HG03108 (cell line): ENCODE measurements around the gene DENND1A.
"Not testable (repeated sequence)": the region's sequence is repeated elsewhere in the genome, so short reads cannot be mapped to it uniquely, and the experiment has no call there.

Experiments used
- ATAC-seq: cut with Tn5 transposase; IDR thresholded peaks from one replicate; pipeline ENCODE4 v1.9.1; 2021; ENCODE audit warnings: moderate library complexity; ENCODE audit not compliant: unreplicated experiment

The DENND1A gene, protein sequence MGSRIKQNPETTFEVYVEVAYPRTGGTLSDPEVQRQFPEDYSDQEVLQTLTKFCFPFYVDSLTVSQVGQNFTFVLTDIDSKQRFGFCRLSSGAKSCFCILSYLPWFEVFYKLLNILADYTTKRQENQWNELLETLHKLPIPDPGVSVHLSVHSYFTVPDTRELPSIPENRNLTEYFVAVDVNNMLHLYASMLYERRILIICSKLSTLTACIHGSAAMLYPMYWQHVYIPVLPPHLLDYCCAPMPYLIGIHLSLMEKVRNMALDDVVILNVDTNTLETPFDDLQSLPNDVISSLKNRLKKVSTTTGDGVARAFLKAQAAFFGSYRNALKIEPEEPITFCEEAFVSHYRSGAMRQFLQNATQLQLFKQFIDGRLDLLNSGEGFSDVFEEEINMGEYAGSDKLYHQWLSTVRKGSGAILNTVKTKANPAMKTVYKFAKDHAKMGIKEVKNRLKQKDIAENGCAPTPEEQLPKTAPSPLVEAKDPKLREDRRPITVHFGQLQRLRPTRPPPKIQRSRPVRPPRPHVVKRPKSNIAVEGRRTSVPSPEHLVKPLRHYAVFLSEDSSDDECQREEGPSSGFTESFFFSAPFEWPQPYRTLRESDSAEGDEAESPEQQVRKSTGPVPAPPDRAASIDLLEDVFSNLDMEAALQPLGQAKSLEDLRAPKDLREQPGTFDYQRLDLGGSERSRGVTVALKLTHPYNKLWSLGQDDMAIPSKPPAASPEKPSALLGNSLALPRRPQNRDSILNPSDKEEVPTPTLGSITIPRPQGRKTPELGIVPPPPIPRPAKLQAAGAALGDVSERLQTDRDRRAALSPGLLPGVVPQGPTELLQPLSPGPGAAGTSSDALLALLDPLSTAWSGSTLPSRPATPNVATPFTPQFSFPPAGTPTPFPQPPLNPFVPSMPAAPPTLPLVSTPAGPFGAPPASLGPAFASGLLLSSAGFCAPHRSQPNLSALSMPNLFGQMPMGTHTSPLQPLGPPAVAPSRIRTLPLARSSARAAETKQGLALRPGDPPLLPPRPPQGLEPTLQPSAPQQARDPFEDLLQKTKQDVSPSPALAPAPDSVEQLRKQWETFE

DNA sequence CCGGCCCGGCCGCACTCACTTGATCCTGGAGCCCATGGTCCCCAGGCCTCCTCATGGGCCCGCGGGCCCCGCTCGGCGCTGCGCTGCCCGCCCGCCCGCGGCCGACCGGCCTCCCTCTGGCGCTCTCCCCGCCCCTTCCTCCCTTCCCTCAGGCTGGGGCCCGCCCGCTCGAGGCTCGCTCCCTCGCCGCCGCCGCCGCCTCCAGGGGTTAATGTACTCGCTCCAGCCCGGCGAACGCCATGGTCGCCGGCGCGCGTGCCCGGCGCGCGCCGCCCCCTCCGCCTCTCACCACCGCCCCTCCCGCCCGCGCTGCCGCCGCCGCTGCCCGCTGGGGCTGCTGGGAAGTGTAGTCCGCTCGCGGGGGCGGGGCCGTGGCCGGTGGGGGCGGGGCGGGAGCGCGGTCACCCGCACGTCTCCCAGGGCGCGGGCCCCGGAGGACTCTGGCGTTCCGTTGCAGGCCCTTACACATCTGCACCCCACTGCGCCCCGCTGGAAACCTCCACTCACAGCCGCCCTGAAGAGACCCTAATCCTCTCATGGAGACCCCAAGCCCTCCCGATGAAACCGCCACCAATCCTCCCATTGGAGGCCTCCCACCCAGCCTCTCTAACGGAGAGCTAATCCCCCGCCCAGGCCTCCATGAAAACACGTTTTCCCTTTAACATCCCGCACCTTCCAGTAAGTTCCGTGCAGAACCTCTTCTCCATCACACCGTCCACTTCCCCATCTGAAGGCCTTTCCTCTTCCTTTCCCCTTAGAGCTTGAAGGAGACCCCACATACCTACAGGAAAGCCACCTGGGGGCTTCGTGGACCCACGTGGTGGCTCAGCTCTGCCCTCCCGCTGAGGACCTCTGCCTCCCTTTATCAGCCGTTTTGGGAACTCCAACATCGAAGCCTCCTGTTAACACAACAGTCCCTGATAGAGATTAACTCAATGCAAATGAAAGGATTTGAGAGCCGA is at the start of gene DENND1A:
Gene DENND1A, minus strand, starts transcription at position 257 of the 962 bp plus-strand sequence. Its CDS starts 221 bp downstream, at position 36.
- ATAC-seq = peak; percentile 72

DNA sequence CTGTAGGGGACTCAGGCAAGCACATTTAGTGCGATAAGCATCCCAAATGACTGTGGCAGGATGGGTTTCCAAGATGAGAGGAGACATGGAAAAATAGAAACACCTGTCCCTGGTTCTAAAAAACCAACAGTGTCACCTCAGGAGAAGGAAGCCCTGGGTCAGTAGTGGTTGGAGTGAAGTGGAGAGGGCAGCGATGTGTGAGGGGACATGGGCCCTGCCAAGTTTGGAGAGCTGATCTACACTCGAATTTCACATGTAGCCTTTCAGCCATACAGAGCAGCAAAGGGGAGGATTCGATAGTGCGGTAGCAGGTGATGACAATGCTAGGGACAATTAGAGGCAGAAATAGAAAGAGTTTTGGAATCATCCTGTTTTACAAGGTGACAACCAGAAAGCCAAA is 49.1 kb upstream of the DENND1A start:
- no peak for ATAC-seq

DNA sequence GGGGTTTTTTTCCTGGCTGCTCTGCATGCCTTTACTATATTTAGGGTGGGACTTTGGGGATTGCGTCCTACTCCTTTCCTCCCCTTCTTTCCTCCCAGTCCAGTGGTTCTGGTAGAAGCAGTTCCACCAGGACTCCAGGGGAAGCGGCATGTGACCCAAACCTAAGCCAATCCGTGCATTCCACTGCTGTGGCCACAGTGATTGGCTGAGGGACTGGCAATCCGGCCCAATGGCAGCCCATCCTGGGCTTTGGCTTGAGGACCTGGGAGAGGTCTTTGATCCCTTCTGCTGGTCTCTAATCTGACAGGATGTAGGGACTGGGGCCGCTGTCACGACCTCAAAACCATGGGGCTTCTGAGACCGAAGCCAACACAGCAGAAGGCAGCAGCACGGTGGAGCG is 46.7 kb upstream of the DENND1A start:
- not testable (repeated sequence) for ATAC-seq

DNA sequence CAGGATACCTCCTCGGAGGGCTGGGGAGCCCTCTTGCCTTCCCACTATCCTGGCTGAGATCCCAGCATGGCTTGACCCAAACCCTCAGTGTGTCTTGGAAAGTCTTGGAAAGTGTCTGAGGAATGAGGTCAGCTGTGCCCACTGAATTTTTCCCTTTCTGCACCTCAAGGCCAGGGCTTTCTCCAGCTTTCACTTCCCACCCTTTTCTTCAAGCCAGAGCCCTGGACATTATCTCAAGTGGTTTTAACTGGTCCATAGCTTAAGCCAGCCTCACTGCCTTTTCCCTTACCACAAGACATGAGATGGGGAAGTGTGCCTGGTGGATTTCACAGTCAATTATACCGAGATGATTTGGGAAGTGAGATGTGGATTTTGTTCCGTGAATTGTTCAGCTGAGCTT is 45.9 kb upstream of the DENND1A start:
- no peak for ATAC-seq

DNA sequence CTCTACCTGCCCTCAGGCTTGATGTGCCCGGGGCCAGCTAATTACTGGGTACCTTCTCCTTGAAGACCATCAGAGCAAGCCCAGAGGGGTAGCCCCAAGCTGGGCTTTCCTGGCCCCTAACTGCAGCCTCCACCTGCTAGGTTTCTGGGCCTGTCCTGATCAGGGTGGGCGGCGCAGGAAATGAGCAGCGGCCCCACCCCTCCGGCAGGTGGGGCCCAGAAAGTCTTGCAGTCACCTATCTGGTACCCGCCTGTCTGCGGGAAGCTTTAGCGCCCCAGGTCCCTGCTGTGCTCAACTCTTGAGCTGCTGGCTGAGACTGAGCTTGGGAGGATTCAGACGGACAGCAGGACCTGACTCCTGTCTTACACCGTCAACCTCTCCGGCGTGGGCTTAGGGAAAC is 44.5 kb upstream of the DENND1A start:
- no peak for ATAC-seq

DNA sequence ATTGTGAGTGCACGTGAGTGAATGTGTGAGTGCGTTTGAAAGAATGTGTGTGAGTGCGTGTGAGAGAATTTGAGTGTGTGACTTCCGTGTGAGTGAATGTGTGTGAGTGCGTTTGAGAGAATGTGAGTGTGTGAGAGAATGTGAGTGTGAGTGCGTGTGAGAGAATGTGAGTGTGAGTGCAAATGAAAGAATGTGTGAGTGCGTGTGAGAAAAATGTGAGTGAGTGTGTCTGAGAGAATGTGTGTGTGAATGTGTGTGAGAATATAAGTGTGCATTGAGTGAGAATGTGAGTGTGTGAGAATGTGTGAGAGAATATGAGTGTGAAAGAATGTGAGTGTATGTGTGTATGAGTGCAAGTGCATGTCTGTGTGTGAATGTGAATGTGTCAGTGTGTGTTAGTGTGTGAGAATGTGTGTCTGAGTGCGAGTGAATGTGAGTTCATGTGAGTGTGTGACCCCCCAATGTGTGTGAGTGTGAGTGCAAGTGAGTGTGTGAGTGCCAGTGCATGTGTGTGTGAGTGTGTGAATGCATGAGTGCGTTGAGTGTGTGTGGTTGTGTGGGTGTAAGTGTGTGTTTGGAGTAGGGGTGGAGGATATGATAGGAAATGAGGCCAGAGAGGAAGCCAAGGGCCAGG is 43.8 kb upstream of the DENND1A start:
- no peak for ATAC-seq

DNA sequence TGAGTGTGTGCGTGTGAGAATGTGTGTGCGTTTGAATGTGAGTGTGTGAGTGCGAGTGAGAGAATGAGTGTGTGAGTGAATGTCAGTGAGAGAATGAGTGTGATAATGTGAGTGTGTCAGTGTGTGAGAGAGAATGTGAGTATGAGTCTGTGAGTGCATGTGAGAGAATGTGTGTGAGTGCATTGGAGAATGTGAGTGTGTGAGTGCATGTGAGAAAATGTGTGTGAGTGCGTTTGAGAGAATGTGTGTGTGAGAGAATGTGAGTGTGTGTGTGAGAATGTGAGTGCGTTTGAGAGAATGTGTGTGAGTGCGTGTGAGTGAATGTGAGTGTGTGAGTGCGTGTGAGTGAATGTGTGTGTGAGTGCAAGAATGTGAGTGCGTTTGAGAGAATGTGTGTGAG is 42.7 kb upstream of the DENND1A start:
- ATAC-seq = no peak

DNA sequence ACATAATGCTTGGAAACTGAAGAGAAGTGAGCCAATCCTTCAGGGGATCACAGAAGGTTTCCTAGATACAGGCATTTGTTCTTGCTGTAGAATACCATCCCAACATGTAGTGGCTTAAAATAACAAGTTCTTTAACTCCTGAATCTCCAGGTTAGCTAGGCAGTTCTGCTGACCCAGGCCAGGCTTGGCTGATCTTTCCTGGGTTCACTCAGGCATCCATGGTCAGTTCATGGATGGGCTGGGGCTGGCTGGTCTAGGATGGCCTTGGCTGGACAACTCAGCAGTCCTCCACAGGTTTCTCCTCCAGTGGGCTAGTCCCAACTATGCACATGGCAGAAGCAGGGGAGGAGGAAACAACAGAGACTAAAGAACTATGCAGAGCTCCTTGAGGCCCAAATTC is 37.4 kb upstream of the DENND1A start:
- no peak for ATAC-seq

DNA sequence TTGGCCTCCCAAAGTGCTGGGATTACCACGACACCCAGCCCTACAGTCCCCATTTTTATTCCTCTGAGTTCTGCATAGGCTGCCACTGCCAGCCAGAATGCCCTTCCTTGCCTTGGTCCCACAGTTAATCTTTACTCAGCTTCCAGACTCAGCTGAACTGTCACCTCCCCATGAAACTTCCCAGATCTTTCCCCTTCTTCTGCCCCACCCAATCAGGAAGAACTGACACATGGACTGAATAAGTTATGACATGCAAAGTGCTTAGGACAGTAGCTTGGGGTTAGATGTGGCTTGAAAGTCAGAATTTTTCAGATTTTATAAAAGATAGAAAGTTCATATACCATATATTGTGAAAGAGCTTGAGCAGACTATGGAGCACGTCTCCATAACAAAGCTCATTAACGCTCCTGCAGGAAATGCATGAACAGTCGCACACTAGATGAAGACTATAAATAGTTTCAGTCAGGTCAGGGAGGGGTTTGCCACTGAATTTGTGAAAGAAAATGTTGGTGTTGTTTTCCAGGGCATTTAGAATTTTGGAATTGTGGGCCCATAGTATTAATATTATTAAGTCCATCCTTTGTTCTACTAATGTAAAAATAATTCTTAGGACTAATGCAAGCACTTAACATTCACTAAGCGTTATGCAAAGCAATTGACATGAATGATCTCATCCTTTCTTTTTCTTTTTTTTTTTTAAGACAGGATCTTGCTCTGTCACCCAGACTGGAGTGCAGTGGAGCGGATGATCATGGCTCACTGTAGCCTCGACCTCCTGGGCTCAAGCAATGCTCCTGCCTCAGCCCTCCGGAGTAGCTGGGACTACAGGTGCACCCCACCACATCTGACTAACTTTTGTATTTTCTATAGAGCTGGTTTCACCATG is 36.1 kb upstream of the DENND1A start:
- ATAC-seq = no peak

DNA sequence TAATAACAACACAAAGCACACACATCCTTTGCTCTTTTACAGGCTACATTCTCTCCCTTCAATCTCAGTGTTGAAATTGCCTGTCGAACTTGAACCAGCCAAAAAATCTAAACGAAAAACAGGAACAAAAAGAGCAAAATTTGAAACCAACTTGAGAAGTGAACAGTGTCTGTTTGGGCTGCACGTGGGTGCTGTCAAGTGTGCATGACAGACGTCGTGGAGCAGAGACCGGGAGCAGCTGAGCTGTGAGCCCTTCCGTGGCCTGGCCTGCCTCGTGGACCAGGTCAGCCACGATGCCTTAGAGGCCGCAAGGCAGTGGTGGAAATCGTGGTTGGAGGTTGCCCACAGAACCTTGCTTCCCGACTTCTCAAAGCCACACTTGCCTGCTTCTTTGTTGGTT is 34.8 kb upstream of the DENND1A start:
- no peak for ATAC-seq

DNA sequence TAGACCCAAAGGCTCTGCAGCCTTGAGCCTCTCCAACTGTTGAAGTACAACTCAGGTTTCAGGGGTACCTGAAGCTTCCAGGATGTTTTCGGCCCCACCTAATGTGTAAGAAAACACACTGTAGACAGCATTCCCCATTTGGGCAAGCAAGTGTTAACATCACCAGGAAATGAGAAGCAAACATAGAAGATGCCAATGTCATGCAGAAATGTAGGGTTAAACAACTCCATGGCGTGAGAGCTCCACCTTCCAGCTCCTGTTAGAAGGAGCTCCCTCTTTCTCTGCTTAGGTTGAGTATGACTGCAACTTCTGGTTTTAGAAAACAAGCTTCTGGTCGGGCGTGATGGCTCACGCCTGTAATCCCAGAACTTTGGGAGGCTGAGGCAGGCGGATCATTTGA is 31.0 kb upstream of the DENND1A start:
- ATAC-seq = no peak

DNA sequence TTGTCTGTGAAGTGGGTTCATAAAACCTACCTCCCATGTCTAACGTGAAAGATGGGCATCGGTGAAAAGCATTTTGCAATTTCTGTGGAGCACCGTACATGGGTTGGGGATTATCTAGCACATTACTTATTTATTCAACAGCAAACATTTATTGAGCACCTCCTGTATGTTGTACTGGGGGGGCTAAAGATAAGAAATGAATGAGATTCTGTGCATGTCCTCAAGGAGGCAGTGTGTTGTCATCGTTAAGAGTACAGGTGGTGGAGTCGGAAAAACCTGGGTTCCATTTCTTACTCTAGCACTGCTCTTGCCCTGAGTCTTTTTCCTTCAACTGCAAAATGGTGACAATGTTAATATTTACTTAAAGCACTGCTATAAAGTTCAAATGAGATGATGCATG is 30.4 kb upstream of the DENND1A start:
- ATAC-seq = no peak

DNA sequence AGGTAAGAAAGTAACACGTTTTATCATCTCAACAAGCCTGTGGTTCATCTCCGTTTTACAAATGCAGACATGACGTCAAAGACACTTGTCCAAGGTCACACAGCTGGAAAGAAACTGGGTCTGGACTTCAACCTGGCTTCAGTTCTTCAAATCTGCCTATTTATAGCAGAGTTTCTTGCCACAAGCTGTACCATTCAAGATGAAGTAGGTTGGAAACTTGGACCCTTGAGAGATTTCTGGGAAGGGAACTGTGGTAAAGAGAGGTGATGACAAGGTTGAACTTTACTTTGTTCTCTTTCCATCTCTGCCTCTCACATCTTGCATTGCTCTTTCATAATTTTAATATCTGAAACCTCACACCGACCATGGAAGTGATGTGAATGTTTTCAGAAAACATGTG is 29.9 kb upstream of the DENND1A start:
- ATAC-seq = no peak

DNA sequence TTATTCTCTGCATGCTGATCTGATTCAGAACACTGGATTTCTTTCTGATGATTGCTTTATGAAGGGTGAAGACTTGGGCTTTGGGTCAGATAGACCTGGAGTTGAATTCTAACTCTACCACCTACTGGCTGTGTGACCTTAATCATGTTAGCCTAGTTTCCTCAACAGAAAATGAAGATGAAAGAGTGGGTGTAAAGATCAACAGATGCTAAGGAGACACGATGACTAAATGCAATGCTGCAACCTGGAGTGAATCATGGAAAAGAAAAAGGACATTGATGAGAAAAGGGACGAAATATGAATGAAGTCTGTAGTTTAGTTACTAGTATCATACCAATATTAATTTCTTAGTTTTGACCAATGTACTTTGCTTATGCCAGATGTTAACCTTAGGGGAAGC is 27.8 kb upstream of the DENND1A start:
- no peak for ATAC-seq

DNA sequence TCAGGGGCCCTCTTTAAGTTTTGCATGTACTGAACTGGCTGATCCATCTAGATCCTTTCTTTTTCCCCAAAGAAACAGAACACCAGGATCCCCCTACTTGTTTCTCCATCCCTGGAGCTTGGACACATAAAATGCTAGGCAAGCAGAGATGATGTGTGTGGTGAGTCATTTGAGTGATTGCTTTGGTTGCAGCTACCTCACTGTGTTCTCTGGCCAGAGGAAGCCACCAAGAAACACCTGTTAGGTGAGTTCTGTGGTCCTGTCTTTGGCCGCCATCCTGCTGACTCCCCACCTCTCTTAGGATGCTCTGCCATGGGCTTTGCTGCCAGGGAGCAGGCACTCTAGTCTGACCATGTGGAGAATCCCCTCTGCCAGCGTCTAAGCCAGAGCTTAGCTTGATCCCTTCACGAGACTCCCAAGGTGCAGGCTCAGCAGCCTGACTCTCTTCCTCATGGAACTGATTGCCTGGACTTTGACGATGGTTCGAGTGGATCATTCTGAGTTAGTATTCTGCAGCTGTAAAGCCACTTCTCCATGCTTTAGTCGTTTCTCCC is 27.3 kb upstream of the DENND1A start:
- ATAC-seq = no peak

DNA sequence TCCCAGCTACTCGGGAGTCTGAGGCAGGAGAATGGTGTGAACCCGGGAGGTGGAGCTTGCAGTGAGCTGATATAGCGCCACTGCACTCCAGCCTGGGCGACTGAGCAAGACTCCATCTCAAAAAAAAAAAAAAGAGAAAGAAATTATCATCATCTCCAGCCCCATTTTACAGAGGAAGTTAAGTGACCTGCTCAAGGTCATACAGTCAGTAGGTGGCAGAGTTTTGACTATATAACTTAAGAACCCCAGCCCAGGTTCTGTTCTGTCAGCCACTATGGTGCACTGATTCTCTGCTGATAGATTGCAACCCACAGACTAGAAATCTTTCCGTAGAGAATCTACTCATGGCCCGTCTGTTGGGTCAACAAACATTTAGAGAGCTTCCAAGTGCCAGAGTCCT is 25.7 kb upstream of the DENND1A start:
- ATAC-seq = no peak

DNA sequence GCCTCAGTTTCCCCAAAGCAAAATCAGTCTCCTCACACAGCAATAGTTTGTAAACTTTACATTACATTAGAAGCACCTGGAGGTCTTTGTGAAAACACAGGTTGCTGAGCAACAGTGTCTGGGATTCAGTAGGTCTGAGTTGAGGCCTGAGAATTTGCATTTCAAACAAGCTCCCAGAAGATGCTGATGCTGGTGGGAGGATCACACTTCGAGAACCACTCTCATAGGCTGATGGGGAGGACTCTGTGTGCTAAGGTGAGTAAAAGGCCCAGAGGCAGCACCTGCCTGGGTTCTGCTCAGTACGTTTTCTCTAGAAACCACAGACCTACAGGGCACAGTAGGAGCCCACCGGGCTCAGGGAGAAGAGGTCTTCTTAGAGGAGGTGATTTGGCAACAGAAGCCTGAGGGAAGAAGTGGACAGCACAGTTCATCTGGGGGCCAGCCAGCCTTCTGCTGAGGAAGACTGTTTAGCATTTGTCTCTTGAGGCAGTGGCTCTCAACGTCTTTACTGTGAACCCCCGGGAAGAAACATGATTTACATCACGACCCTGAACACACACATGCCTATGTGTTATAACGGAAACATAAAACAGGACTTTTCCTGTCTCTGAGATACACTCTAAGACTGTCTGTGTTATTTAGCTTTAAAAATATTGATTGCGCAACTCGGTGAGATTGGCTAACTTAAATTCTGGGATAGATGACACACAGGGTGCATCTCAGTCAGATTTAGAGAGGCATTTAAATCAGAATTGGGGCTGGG is 24.8 kb upstream of the DENND1A start:
- ATAC-seq = no peak
